GM18520 (cell line): ENCODE data around the gene UQCC3.
"Not testable (repeated sequence)": the region's sequence is repeated elsewhere in the genome, so short reads cannot be mapped to it uniquely, and the experiment has no call there.

Experiments
- ATAC-seq: cut with Tn5 transposase; IDR thresholded peaks from one replicate; pipeline ENCODE4 v1.9.1; 2021; ENCODE audit not compliant: unreplicated experiment

UQCC3 gene

GRCh38 chr11:62671608-62672389 is at the start of gene UQCC3, which contains the start of gene LBHD1:
TSS of gene UQCC3 (plus strand) at chr11:62671673. CDS start at chr11:62671746, 73 bp downstream.
TSS of gene LBHD1 (minus strand) at chr11:62672267. CDS start at chr11:62670031, 2,236 bp downstream.
- peak; percentile 36 for ATAC-seq

- ATAC-seq = no peak
Observed at GRCh38 chr11:62622476-62623089, 48.9 kb upstream of the UQCC3 start.

GRCh38 chr11:62627713-62628112 is 43.8 kb upstream of the UQCC3 start:
- no peak for ATAC-seq

GRCh38 chr11:62632492-62632891 is 39.0 kb upstream of the UQCC3 start:
- no peak for ATAC-seq

GRCh38 chr11:62644220-62644619 is 27.3 kb upstream of the UQCC3 start:
- ATAC-seq = no peak

GRCh38 chr11:62645671-62645945 is 25.9 kb upstream of the UQCC3 start:
- no peak for ATAC-seq

- peak; percentile 81 for ATAC-seq
Observed at GRCh38 chr11:62645946-62646824, 25.3 kb upstream of the UQCC3 start, which contains the start of gene GANAB. TSS of gene GANAB (minus strand) at chr11:62646613. CDS start at chr11:62646599, 14 bp downstream.

- no peak for ATAC-seq
Observed at GRCh38 chr11:62646825-62647608, 24.5 kb upstream of the UQCC3 start.

- no peak for ATAC-seq
Observed at GRCh38 chr11:62647609-62648005, 23.9 kb upstream of the UQCC3 start.

- no peak for ATAC-seq
Observed at GRCh38 chr11:62648185-62648966, 23.1 kb upstream of the UQCC3 start.

- no peak for ATAC-seq
Observed at GRCh38 chr11:62648967-62649364, 22.5 kb upstream of the UQCC3 start.

GRCh38 chr11:62649486-62649885 is 22.0 kb upstream of the UQCC3 start:
- no peak for ATAC-seq

- ATAC-seq = not testable (repeated sequence)
Observed at GRCh38 chr11:62650283-62650682, 21.2 kb upstream of the UQCC3 start.

- ATAC-seq = no peak
Observed at GRCh38 chr11:62652161-62653006, 19.1 kb upstream of the UQCC3 start.

GRCh38 chr11:62654297-62654696 is 17.2 kb upstream of the UQCC3 start:
- ATAC-seq = no peak

- ATAC-seq = no peak
Observed at GRCh38 chr11:62656796-62657429, 14.6 kb upstream of the UQCC3 start.

GRCh38 chr11:62664405-62665074 is 6.9 kb upstream of the UQCC3 start:
- peak; percentile 9 for ATAC-seq

GRCh38 chr11:62665075-62665598 is 6.3 kb upstream of the UQCC3 start, which contains the start of the genes C11orf98 and CSKMT:
TSS of gene C11orf98 (minus strand) at chr11:62665210. CDS start at chr11:62665169, 41 bp downstream.
TSS of gene CSKMT (plus strand) at chr11:62665312. CDS start at chr11:62665880, 568 bp downstream.
- peak; percentile 72 for ATAC-seq
